Glutamatergic neuron (in vitro differentiated cells): ENCODE data around the gene AFG3L2. TPM values are rescaled to one million over a fixed set of nuclear protein-coding genes. Genes with fewer than 3 reads are reported as not detected.

ENCODE experiments used
- DNase-seq: peaks from one replicate; pipeline ENCODE4 v3.0.0; 2022
- H3K27ac Mint-ChIP-seq: one replicate; pipeline ENCODE4 v1.8.0; 2020; ENCODE audit warnings: mild to moderate bottlenecking, mixed read lengths, inconsistent platforms; ENCODE audit not compliant: unreplicated experiment
- H3K27me3 Mint-ChIP-seq: one replicate; pipeline ENCODE4 v1.8.0; 2020; ENCODE audit warnings: mild to moderate bottlenecking, moderate library complexity, mixed read lengths, inconsistent platforms; ENCODE audit not compliant: unreplicated experiment
- H3K36me3 Mint-ChIP-seq: one replicate; pipeline ENCODE4 v1.8.0; 2020; ENCODE audit warnings: mild to moderate bottlenecking, mixed read lengths, inconsistent platforms; ENCODE audit not compliant: unreplicated experiment
- H3K4me1 Mint-ChIP-seq: one replicate; pipeline ENCODE4 v1.8.0; 2020; ENCODE audit warnings: mild to moderate bottlenecking, low read depth, mixed read lengths, inconsistent platforms; ENCODE audit not compliant: unreplicated experiment
- H3K4me3 Mint-ChIP-seq: one replicate; pipeline ENCODE4 v1.8.0; 2020; ENCODE audit warnings: mild to moderate bottlenecking, mixed read lengths, inconsistent platforms; ENCODE audit not compliant: unreplicated experiment
- H3K9me3 Mint-ChIP-seq: one replicate; pipeline ENCODE4 v1.8.0; 2020; ENCODE audit warnings: mild to moderate bottlenecking, moderate library complexity, mixed read lengths, inconsistent platforms; ENCODE audit not compliant: unreplicated experiment
- total RNA-seq: library from RNA; stranded (reverse); fragmentation: NEBNext Ultra II Directional; extraction: Animal tissue kit (Norgen Biotek cat#: 25700); gene quantifications from one replicate; pipeline ENCODE4 v1.2.1, GENCODE V29; 2021; ENCODE audit not compliant: unreplicated experiment
- TF ChIP-seq, protein P1 (sequence below): fragments of 200-600 bp; sonication (generic); IDR thresholded peaks from one replicate; pipeline ENCODE4 v1.5.0; 2021; ENCODE audit not compliant: partially characterized antibody, unreplicated experiment

AFG3L2 gene
- total RNA-seq, 1 donor from 2014 or later: 46.7 TPM

GRCh38 chr18:12376034-12376753 is 833 bp downstream of the AFG3L2 start:
- peak; percentile 24 for DNase-seq
- no peaks in the 10 kb centered on the region for H3K36me3 Mint-ChIP-seq
- peaks cover 12% of the 10 kb centered on the region for H3K9me3 Mint-ChIP-seq
- peak overlapping the region; percentile 93 for H3K4me3 Mint-ChIP-seq
- H3K27me3 Mint-ChIP-seq: peaks cover 10% of the 10 kb centered on the region
- peak overlapping the region; percentile 92 for H3K27ac Mint-ChIP-seq
- H3K4me1 Mint-ChIP-seq: peaks cover 15% of the 10 kb centered on the region
- TF ChIP-seq, protein P1, sequence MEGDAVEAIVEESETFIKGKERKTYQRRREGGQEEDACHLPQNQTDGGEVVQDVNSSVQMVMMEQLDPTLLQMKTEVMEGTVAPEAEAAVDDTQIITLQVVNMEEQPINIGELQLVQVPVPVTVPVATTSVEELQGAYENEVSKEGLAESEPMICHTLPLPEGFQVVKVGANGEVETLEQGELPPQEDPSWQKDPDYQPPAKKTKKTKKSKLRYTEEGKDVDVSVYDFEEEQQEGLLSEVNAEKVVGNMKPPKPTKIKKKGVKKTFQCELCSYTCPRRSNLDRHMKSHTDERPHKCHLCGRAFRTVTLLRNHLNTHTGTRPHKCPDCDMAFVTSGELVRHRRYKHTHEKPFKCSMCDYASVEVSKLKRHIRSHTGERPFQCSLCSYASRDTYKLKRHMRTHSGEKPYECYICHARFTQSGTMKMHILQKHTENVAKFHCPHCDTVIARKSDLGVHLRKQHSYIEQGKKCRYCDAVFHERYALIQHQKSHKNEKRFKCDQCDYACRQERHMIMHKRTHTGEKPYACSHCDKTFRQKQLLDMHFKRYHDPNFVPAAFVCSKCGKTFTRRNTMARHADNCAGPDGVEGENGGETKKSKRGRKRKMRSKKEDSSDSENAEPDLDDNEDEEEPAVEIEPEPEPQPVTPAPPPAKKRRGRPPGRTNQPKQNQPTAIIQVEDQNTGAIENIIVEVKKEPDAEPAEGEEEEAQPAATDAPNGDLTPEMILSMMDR: no peak

DNA sequence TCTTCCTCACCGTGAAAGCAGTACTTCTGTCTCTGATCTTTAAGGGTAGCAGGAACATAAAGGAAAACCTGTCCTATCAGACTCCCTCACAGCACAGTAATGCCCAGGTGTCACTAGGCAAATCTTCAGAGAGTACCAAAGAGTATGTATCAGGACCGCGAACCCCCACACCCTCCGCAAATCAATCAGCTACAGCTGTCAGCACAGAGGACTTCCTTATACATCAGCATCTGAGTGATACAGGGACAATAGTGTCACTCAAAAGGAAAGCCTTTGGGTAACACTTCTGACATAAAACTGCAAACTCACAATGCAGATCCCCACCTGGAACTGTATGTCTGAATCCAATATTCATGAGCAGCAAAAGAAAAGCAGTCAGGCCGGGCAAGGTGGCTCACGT is 2.6 kb downstream of the AFG3L2 start:
- H3K4me1 Mint-ChIP-seq: peaks cover 15% of the 10 kb centered on the region
- TF ChIP-seq, protein P1: no peak
- no peaks in the 10 kb centered on the region for H3K36me3 Mint-ChIP-seq
- peak overlapping the region; percentile 80 for H3K27ac Mint-ChIP-seq
- H3K9me3 Mint-ChIP-seq: peaks cover 12% of the 10 kb centered on the region
- peaks cover 10% of the 10 kb centered on the region for H3K27me3 Mint-ChIP-seq
- no peak for DNase-seq
- peak overlapping the region; percentile 93 for H3K4me3 Mint-ChIP-seq

- H3K27ac Mint-ChIP-seq: no peak overlapping the region
- no peaks in the 10 kb centered on the region for H3K36me3 Mint-ChIP-seq
- TF ChIP-seq, protein P1: no peak
- no peak for DNase-seq
- peaks cover 12% of the 10 kb centered on the region for H3K9me3 Mint-ChIP-seq
- H3K4me1 Mint-ChIP-seq: peaks cover 15% of the 10 kb centered on the region
- peaks cover 10% of the 10 kb centered on the region for H3K27me3 Mint-ChIP-seq
- H3K4me3 Mint-ChIP-seq: no peak overlapping the region
Measured at GRCh38 chr18:12373771-12374116, 3.3 kb downstream of the AFG3L2 start.

GRCh38 chr18:12373116-12373770 is 3.8 kb downstream of the AFG3L2 start:
- Mint-ChIP-seq H3K4me3 (no peak overlapping the region), H3K4me1 (peaks cover 15% of the 10 kb centered on the region), H3K36me3 (no peaks in the 10 kb centered on the region), H3K27me3 (peaks cover 10% of the 10 kb centered on the region), H3K27ac (no peak overlapping the region), H3K9me3 (peaks cover 12% of the 10 kb centered on the region)
- TF ChIP-seq, protein P1: no peak
- DNase-seq: no peak

- no peak for DNase-seq
- Mint-ChIP-seq H3K27ac (no peak overlapping the region), H3K4me3 (no peak overlapping the region), H3K4me1 (peaks cover 15% of the 10 kb centered on the region), H3K9me3 (peaks cover 6% of the 10 kb centered on the region), H3K36me3 (no peaks in the 10 kb centered on the region), H3K27me3 (peaks cover 4% of the 10 kb centered on the region)
- TF ChIP-seq, protein P1: no peak
Measured at GRCh38 chr18:12372406-12372805, 4.6 kb downstream of the AFG3L2 start.
